Urinary bladder (tissue), 4 donors: ENCODE data around the gene MLLT3. TPM values are rescaled to one million over a fixed set of nuclear protein-coding genes. Genes with fewer than 3 reads are reported as not detected.
"Not testable (repeated sequence)": the region's sequence is repeated elsewhere in the genome, so short reads cannot be mapped to it uniquely, and the experiment has no call there.

Experiments
- DNase-seq: peaks from one replicate; pipeline ENCODE4 v3.0.0-alpha.2; 2015; ENCODE audit errors: extremely low spot score
- H3K27ac ChIP-seq: one replicate; pipeline ENCODE4 v1.5.1; 2013; ENCODE audit warnings: low read depth, mild to moderate bottlenecking, moderate library complexity
- H3K36me3 ChIP-seq: one replicate; pipeline ENCODE4 v1.6.1; 2013; ENCODE audit warnings: mild to moderate bottlenecking, moderate library complexity; ENCODE audit not compliant: insufficient read depth
- H3K4me1 ChIP-seq: one replicate; pipeline ENCODE4 v1.6.1; 2013; ENCODE audit warnings: mild to moderate bottlenecking, moderate library complexity; ENCODE audit not compliant: insufficient read depth
- H3K4me3 ChIP-seq: one replicate; pipeline ENCODE4 v1.5.1; 2013; ENCODE audit warnings: low read depth, low read length
- WGBS: extraction: QIAGEN DNeasy Blood & Tissue Kit; methylation state at CpG from one replicate; pipeline ENCODE4 v1.1.7; 2013; 5-methylcytosine and 5-hydroxymethylcytosine counted together
- polyA plus RNA-seq: library from polyadenylated mRNA; stranded (reverse); fragments of 200-250 nt; gene quantifications from one replicate; pipeline ENCODE4 v1.2.3, GENCODE V29; 2013
- total RNA-seq: library from RNA; depleted of rRNA; stranded (reverse); fragments of >200 nt; gene quantifications from one replicate; pipeline ENCODE4 v1.2.3, GENCODE V29; 2014
- donor health status: healthy with polysubstance abuse.
- donor health status: healthy.

MLLT3 gene
- total RNA-seq (39.4 TPM), polyA plus RNA-seq (14.5 TPM)

DNA sequence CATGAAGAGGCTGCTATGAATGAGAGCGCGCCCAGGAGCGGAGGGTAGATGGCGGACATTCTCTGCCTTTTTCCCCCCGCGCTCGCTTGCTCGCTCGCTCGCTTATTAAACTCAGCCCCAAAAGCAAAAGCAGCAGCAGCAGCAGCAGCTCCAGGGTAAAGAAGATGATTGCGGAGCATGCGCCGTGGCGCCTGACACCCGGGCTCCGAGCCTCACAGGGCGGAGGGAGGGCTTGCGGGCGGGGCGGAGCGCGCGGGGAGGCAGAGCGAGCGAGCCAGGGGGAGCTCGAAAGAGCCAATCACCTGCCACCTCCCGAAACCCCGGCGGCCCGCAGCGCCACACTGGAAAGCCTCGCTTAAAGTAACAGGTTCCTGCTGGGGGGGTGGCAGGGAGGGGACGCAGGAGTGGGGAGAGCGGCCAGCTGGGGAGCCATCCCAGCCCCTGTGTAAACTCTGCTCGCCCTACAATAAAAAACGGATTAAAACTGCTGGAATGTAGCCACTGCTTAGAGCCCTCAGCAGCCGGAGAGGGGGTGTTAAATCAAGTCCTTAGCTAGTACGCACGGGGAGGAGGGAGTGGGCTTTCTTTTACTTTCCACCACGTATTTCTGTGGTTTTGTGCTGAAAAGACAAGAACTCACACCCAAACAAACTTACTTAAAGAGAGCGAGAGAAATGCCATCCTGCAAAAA lies at the start of gene MLLT3:
TSS of gene MLLT3 (minus strand) at position 170 of the 691 bp plus-strand sequence.
- H3K4me1 ChIP-seq, result no peaks in the 10 kb centered on the region
- H3K36me3 ChIP-seq, result no peaks in the 10 kb centered on the region
- WGBS, result under 1% methylated on average over 41 of the region's 41 CpGs
- H3K27ac ChIP-seq, result peak within 1 kb of the TSS; percentile 55
- H3K4me3 ChIP-seq, result peak within 1 kb of the TSS; percentile 82
- DNase-seq, result peak; percentile 91

- 92% methylated on average over 4 of the region's 4 CpGs for WGBS
These were observed 49.3 kb upstream of the MLLT3 start for GRCh38 chr9:20671635-20672034.

GRCh38 chr9:20670395-20670794 lies 48.1 kb upstream of the MLLT3 start:
- Histone ChIP-seq H3K27ac (no peak overlapping the region), H3K4me1 (no peaks in the 10 kb centered on the region), H3K36me3 (no peaks in the 10 kb centered on the region), H3K4me3 (no peak overlapping the region)
- DNase-seq, result no peak
- 75% methylated on average over 6 of the region's 6 CpGs for WGBS

More at GRCh38 chr9:20671635-20672034, 49.3 kb upstream of the MLLT3 start:
- Histone ChIP-seq H3K36me3 (no peaks in the 10 kb centered on the region), H3K4me1 (no peaks in the 10 kb centered on the region), H3K4me3 (no peak overlapping the region), H3K27ac (no peak overlapping the region)
- no peak for DNase-seq

- no peak for DNase-seq
- Histone ChIP-seq H3K4me3 (no peak overlapping the region), H3K4me1 (no peaks in the 10 kb centered on the region), H3K36me3 (no peaks in the 10 kb centered on the region), H3K27ac (no peak overlapping the region)
- 90% methylated on average over 3 of the region's 3 CpGs for WGBS
These were observed 42.2 kb upstream of the MLLT3 start for GRCh38 chr9:20664501-20664900.

GRCh38 chr9:20663133-20663532 lies 40.8 kb upstream of the MLLT3 start:
- Histone ChIP-seq H3K27ac (no peak overlapping the region), H3K4me1 (no peaks in the 10 kb centered on the region), H3K4me3 (no peak overlapping the region), H3K36me3 (no peaks in the 10 kb centered on the region)
- 96% methylated on average over 2 of the region's 2 CpGs for WGBS
- DNase-seq, result no peak

DNA sequence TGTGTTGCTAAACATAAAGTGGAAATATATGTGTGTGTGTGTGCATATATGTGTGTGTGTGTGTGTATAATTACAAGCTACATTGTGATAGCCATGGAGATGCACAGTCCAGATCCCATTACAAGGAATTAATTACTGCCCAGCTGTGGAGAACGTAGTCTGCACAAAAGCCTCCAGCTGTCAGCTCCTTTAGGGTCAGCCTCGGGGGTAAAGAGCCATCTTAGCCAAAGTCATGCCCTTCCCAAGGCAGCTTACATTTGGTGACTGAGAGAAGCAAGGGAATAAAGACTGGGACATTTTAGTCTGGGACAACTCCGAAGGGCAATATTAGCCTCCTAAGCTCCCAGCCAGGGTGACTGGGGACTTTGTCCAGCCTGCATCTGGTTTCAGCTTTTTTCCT lies 39.9 kb upstream of the MLLT3 start:
- Histone ChIP-seq H3K27ac (no peak overlapping the region), H3K4me3 (no peak overlapping the region), H3K4me1 (no peaks in the 10 kb centered on the region), H3K36me3 (no peaks in the 10 kb centered on the region)
- 62% methylated on average over 3 of the region's 3 CpGs for WGBS
- no peak for DNase-seq

- H3K36me3 ChIP-seq, result no peaks in the 10 kb centered on the region
- 93% methylated on average over 2 of the region's 2 CpGs for WGBS
- no peaks in the 10 kb centered on the region for H3K4me1 ChIP-seq
- no peak for DNase-seq
- no peak overlapping the region for H3K27ac ChIP-seq
- no peak overlapping the region for H3K4me3 ChIP-seq
These were observed 37.2 kb upstream of the MLLT3 start for GRCh38 chr9:20659474-20659967.

DNA sequence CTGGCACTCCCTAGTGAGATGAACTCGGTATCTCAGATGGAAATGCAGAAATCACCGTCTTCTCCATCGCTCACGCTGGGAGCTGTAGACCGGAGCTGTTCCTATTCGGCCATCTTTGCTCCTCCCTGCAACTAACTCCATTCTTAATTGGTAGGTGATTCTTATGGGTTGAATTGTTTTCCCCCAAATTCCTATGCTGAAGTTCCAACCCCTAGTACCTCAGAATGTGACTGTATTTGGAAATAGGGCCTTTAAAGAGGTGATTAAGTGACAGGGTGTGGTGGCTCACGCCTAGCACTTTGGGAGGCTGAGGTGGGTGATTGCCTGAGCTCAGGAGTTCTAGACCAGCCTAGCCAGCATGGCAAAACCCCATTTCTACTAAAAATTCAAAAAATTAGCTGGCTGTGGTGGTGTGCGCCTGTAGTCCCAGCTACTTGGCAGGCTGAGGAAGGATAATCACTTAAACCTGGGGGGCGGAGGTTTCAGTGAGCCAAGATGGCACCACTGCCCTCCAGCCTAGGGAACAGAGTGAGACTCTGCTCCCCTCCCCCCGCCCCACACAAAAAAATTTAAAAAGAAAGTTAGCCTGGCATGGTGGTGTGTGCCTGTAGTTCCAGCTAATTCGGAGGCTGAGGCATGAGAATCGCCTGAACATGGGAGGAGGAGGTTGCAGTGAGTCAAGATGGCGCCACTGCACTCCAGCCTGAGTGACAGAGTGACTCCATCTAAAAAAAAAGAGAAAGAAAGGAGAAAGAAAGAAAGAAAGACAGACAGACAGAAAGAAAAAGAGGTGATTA lies 36.6 kb upstream of the MLLT3 start:
- no peaks in the 10 kb centered on the region for H3K4me1 ChIP-seq
- no peaks in the 10 kb centered on the region for H3K36me3 ChIP-seq
- WGBS, result 82% methylated on average over 13 of the region's 13 CpGs
- peak overlapping the region; percentile 29 for H3K4me3 ChIP-seq
- no peak overlapping the region for H3K27ac ChIP-seq
- DNase-seq, result no peak

DNA sequence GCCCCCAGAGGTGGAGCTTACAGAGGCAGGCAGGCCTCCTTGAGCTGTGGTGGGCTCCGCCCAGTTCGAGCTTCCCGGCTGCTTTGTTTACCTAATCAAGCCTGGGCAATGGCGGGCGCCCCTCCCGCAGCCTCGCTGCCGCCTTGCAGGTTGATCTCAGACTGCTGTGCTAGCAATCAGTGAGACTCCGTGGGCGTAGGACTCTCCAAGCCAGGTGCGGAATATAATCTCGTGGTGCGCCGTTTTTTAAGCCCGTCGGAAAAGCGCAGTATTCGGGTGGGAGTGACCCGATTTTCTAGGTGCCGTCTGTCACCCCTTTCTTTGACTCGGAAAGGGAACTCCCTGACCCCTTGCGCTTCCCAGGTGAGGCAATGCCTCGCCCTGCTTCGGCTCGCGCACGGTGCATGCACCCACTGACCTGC lies 36.0 kb upstream of the MLLT3 start:
- H3K4me3 ChIP-seq, H3K4me1 ChIP-seq, H3K36me3 ChIP-seq, H3K27ac ChIP-seq, DNase-seq: not testable (repeated sequence)
- 52% methylated on average over 23 of the region's 27 CpGs for WGBS

DNA sequence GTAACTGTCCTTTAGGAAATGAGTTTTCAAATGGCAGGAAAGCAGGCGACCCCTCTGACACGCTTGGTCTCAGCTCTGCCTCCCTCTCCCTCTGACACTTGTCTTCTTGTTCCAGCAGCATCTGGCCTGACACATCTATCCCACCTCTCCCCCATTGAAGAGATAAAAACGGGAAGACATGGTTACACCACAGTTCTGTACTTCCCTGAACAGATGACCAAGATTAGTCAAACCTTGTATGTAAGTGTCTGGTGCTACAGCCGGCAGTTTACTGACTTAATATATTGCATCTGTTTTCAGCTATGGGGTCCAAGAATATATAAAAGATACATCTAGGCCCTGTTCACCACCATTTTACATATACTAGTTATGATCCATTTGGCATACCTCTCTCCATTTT lies 29.6 kb upstream of the MLLT3 start:
- WGBS, result 73% methylated on average over 4 of the region's 4 CpGs
- no peaks in the 10 kb centered on the region for H3K4me1 ChIP-seq
- no peak for DNase-seq
- no peak overlapping the region for H3K4me3 ChIP-seq
- H3K36me3 ChIP-seq, result no peaks in the 10 kb centered on the region
- H3K27ac ChIP-seq, result no peak overlapping the region

DNA sequence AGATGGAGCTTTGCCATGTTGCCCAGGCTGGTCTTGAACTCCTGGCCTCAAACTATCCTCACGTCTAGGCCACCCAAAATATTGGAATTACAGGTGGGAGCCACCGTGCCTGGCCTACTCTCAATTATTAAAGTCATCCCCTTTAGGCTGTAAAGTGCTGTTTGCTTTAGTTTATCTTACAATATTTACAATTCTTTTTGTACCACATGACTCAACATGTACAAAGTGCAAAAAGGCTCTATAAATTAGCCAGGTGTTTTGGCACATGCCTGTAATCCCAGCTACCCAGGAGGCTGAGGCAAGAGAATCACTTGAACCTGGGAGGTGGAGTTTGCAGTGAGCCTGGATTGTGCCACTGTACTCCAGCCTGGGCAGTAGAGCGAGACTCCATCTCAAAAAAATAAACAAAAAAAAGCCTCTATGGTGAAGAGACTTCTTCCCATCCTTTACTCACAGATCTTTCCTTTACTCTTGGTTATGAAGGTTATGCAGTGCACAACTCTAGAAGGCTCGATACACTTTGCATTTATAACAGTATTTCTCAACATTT lies 28.5 kb upstream of the MLLT3 start:
- WGBS, result 88% methylated on average over 4 of the region's 4 CpGs
- no peaks in the 10 kb centered on the region for H3K36me3 ChIP-seq
- H3K4me1 ChIP-seq, result no peaks in the 10 kb centered on the region
- no peak overlapping the region for H3K4me3 ChIP-seq
- no peak for DNase-seq
- H3K27ac ChIP-seq, result no peak overlapping the region

DNA sequence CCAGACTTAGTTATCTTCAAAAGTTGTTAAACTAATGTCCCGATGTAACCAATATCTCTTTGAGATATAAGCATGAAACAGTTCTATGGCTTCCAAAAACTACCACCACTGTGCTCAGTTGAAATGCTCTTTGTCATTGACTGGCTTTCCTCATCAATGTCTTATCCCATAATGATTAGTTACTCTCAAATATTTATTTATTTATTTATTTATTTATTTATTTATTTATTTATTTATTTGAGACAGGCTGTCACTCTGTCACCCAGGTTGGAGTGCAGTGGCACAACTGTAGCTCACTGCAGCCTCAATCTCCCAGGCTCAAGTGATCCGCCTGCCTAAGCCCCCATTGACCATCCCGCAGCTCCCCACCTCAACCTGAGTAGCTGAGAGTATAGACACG lies 28.0 kb upstream of the MLLT3 start:
- DNase-seq, result no peak
- H3K4me1 ChIP-seq, result no peaks in the 10 kb centered on the region
- no peak overlapping the region for H3K27ac ChIP-seq
- no peaks in the 10 kb centered on the region for H3K36me3 ChIP-seq
- no peak overlapping the region for H3K4me3 ChIP-seq
- WGBS, result 96% methylated on average over 4 of the region's 4 CpGs

DNA sequence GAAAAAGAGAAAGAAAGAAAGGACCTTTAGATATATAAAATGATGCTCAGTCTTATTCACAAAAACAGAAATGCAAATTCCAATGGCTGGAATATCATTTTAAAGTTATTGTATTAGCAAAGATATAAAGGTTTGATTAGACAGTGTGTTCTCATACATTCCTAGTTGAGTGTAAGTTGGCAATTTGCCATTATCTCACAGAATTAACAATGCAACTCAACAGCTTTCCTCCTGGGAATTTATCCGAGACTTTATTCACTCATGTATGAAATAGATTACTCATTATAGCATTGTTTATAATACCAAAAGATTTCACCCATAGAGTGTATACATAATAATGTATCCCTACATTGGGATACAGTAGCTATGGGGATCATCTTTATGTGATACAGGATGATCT lies 27.1 kb upstream of the MLLT3 start:
- DNase-seq, result no peak
- H3K4me1 ChIP-seq, result no peaks in the 10 kb centered on the region
- WGBS, result 43% methylated on average over 1 of the region's 1 CpG
- H3K36me3 ChIP-seq, result no peaks in the 10 kb centered on the region
- H3K27ac ChIP-seq, result no peak overlapping the region
- H3K4me3 ChIP-seq, result no peak overlapping the region

GRCh38 chr9:20646656-20647055 lies 24.4 kb upstream of the MLLT3 start:
- H3K4me3 ChIP-seq, result no peak overlapping the region
- no peaks in the 10 kb centered on the region for H3K4me1 ChIP-seq
- WGBS, result 81% methylated on average over 4 of the region's 4 CpGs
- H3K36me3 ChIP-seq, result no peaks in the 10 kb centered on the region
- DNase-seq, result no peak
- H3K27ac ChIP-seq, result no peak overlapping the region
